B cell (primary cell): Measurements from ENCODE around the gene MFSD6.

Experiments used
- CTCF ChIP-seq: fragments of 200-600 bp; IDR thresholded peaks from one replicate; pipeline ENCODE4 v1.8.0; 2022; ENCODE audit warnings: antibody characterized with exemption, mild to moderate bottlenecking
- EZH2 ChIP-seq: IDR thresholded peaks from 2 replicates; pipeline ENCODE4 v1.6.1; 2012; ENCODE audit warnings: borderline replicate concordance, low read depth, mild to moderate bottlenecking, moderate library complexity, low read length; ENCODE audit not compliant: insufficient read depth, poor library complexity, severe bottlenecking

- TF ChIP-seq CTCF = no peak
- no peak for TF ChIP-seq EZH2
Measured at GRCh38 chr2:190459881-190460280, 51.7 kb downstream of the MFSD6 start.
